ENCODE results near the gene MSL2.
"Not testable (repeated sequence)": the region's sequence is repeated elsewhere in the genome, so short reads cannot be mapped to it uniquely, and the experiment has no call there.

The MSL2 gene

GRCh38 chr3:136196064-136196400, at the start of gene MSL2:
TSS of gene MSL2 (minus strand) at chr3:136196335. CDS start at chr3:136195113, 1,222 bp downstream.
- no peak for DNase-seq

- DNase-seq: no peak
Observed at GRCh38 chr3:136245691-136246090, 49.6 kb upstream of the MSL2 start.

- no peak for DNase-seq
Observed at GRCh38 chr3:136239094-136239493, 43.0 kb upstream of the MSL2 start.

GRCh38 chr3:136237961-136238649, 42.0 kb upstream of the MSL2 start:
- DNase-seq: no peak

- no peak for DNase-seq
Observed at GRCh38 chr3:136237103-136237502, 41.0 kb upstream of the MSL2 start.

- DNase-seq: no peak
Observed at GRCh38 chr3:136236109-136236508, 40.0 kb upstream of the MSL2 start.

- no peak for DNase-seq
Observed at GRCh38 chr3:136235545-136235944, 39.4 kb upstream of the MSL2 start.

GRCh38 chr3:136232413-136232812, 36.3 kb upstream of the MSL2 start:
- DNase-seq: no peak

GRCh38 chr3:136222746-136223145, 26.6 kb upstream of the MSL2 start:
- DNase-seq: not testable (repeated sequence)

GRCh38 chr3:136211547-136211946, 15.4 kb upstream of the MSL2 start:
- DNase-seq: no peak

- no peak for DNase-seq
Observed at GRCh38 chr3:136209921-136210320, 13.8 kb upstream of the MSL2 start.

- no peak for DNase-seq
Observed at GRCh38 chr3:136207489-136208115, 11.5 kb upstream of the MSL2 start.

- DNase-seq: not testable (repeated sequence)
Observed at GRCh38 chr3:136199219-136199618, 3.1 kb upstream of the MSL2 start.

- DNase-seq: not testable (repeated sequence)
Observed at GRCh38 chr3:136198462-136199078, 2.4 kb upstream of the MSL2 start.

GRCh38 chr3:136197159-136197793, 1.1 kb upstream of the MSL2 start:
- no peak for DNase-seq

GRCh38 chr3:136196401-136197158, 445 bp upstream of the MSL2 start:
- peak; percentile 100 for DNase-seq

GRCh38 chr3:136195258-136196063, 674 bp downstream of the MSL2 start:
- peak; percentile 44 for DNase-seq

GRCh38 chr3:136194409-136195257, 1.5 kb downstream of the MSL2 start:
- no peak for DNase-seq

- no peak for DNase-seq
Observed at GRCh38 chr3:136193278-136194054, 2.7 kb downstream of the MSL2 start.

GRCh38 chr3:136192831-136193230, 3.3 kb downstream of the MSL2 start:
- no peak for DNase-seq

Data from DMS 273 treated with DMSO at 0.1 percent for 48 hours (cell line).